GM18526 (cell line): Measurements from ENCODE around the gene CKB.
A peak's percentile ranks its signal among the peaks of the same experiment; 100 is the strongest.

ENCODE experiments used
- POLR2A ChIP-seq: IDR thresholded peaks from 3 replicates; pipeline ENCODE4 v1.6.1; 2011; ENCODE audit not compliant: insufficient read length; ENCODE audit errors: extremely low read depth

Gene CKB

GRCh38 chr14:103533999-103534575 lies 11.5 kb upstream of the CKB start:
- no peak for TF ChIP-seq POLR2A

GRCh38 chr14:103533137-103533998 lies 10.7 kb upstream of the CKB start:
- no peak for TF ChIP-seq POLR2A

GRCh38 chr14:103532216-103533136 lies 9.8 kb upstream of the CKB start:
- no peak for TF ChIP-seq POLR2A

GRCh38 chr14:103531421-103532215 lies 9.0 kb upstream of the CKB start:
- TF ChIP-seq POLR2A: no peak

- TF ChIP-seq POLR2A: no peak
Measured at GRCh38 chr14:103530831-103531230, 8.2 kb upstream of the CKB start.

GRCh38 chr14:103530390-103530789 lies 7.8 kb upstream of the CKB start:
- TF ChIP-seq POLR2A: no peak

- TF ChIP-seq POLR2A: no peak
Measured at GRCh38 chr14:103529383-103530365, 7.0 kb upstream of the CKB start.

- TF ChIP-seq POLR2A: peak; percentile 75
Measured at GRCh38 chr14:103528587-103529382, 6.2 kb upstream of the CKB start, which contains the start of gene TRMT61A. TSS of gene TRMT61A (plus strand) at chr14:103529196. CDS start at chr14:103529979, 783 bp downstream.

GRCh38 chr14:103528146-103528586 lies 5.5 kb upstream of the CKB start:
- no peak for TF ChIP-seq POLR2A

- no peak for TF ChIP-seq POLR2A
Measured at GRCh38 chr14:103527408-103528145, 4.9 kb upstream of the CKB start.

- TF ChIP-seq POLR2A: no peak
Measured at GRCh38 chr14:103526914-103527248, 4.3 kb upstream of the CKB start.

GRCh38 chr14:103526247-103526913 lies 3.8 kb upstream of the CKB start:
- no peak for TF ChIP-seq POLR2A
